HG02885 (cell line): ENCODE measurements around the gene AHNAK.
"Not testable (repeated sequence)": the region's sequence is repeated elsewhere in the genome, so short reads cannot be mapped to it uniquely, and the experiment has no call there.

Experiments
- ATAC-seq: cut with Tn5 transposase; IDR thresholded peaks from one replicate; pipeline ENCODE4 v1.9.1; 2021; ENCODE audit warnings: mild to moderate bottlenecking; ENCODE audit not compliant: unreplicated experiment, poor library complexity

Gene AHNAK

DNA sequence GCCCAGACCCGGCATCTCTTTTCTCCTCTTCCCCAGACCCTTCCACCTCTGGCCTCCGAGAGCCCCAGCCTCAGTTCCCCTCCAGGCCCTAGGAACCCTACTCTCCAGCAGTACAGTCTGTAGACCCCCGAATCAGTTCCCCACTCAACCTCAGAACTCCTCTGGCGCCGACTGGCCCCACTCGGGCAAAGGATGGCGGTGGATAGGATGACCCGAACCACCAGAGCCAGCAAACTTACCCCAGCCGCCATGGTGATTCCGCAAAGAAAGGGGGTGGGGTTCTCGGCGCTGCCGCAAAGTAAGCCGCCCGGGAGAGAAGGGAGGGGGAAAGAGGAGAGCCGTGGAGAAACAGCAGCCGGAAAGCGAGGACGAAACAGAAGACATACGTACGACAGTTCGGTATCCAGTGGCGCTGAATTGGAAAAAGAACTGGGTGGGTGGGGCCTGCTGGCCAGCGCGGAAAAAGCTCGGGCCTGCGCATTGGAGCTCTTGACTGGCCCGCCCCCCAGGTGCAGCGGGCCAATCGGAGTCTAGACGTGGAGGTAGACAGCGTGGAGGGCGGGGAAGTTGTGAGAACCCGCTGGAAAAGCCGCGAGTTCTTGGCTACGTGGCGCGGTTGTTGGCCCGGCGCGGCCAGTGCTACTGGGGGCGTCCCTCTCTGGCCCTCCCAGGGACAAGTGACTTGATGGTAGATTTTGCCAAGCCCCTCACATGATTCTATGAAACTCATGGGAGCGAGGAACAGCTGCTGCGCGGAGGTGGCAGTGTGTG is 27.2 kb upstream of the AHNAK start, which contains the start of gene EEF1G:
EEF1G (minus strand) TSS at position 300 of the 771 bp plus-strand sequence; CDS start at position 251, 49 bp downstream.
- peak; percentile 91 for ATAC-seq

DNA sequence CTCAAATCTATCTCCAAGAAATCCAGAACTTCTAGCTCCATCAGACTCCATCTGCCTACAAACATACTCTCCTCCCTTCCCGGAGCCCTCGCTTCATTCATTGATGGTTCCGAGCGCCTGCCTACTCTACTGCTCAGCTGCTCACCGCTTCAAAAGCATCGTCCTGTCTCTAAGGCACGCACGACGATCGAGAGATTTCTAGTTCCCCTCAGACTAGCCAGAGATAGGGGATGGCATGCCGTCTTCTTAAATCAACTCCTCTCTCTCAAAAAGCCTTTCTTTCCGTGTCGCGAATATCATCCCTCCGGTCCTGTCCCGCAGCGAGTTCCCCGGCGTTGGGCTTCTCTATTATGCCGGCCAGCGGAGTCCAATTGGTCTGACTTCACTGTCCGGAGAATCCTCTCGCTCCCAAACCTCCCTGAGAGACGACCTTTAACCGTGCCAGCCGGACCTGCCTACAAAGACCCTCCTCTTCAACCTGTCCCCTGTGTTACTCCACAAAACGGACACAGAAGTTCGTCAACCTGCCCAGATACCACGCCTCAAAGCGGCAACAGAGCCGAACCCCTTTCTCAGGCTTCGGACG is 26.5 kb upstream of the AHNAK start:
- ATAC-seq, result no peak

DNA sequence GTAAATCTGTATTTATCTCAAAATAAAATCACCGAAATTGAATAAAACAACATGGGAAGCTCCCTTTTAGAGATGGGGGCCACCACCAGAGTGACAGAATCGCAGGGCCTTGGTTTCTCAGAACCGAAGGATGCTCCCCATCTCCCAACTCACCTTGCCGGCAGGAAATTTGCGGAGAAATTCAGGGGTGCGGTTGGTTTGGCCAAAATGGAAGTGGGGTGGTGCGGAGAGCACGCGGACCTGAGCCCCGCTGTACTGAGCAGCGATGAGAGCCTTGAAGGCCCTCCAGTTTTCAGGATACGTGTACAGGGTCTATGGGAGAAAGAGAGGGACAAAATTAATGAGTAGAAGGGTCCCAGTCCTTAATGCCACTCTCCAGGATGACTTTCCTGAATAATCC is 25.8 kb upstream of the AHNAK start:
- no peak for ATAC-seq

DNA sequence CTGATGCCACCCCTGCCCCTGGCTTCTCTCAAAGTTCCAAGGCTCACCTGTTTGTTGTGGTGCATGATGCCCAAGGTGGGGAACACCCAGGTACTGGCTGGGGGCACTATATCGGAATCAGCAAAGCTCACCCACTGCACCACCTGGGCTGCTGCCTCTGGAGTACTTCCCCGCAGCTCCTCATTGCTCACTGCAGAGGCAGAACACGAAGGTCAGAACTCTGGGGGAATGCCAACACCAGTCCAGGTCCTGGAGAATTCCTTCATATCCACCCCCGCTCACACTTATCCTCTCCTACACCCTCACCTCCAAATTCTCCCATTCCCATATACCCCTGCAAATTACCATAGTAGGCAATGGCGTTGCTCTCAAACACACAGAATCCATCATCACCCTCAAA is 24.9 kb upstream of the AHNAK start:
- ATAC-seq, result not testable (repeated sequence)

DNA sequence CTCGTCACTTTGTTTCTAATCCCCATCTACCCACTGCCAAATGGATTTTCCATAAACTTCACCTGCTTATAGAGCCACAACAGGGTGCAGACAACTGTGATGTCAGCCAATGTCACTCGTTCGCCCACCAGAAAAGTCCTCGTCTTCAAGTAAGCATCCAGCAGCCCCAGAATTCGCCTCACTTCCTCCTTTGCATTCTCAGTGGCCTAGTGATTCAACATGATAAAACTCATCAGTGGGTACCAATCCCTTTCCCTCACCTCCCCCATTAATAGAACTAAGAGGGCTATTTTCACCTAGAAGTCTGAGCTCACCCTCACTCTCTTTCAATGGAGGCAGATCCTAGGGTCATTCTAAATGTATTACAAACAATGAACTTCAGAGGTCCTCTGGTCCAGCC is 24.3 kb upstream of the AHNAK start:
- not testable (repeated sequence) for ATAC-seq

DNA sequence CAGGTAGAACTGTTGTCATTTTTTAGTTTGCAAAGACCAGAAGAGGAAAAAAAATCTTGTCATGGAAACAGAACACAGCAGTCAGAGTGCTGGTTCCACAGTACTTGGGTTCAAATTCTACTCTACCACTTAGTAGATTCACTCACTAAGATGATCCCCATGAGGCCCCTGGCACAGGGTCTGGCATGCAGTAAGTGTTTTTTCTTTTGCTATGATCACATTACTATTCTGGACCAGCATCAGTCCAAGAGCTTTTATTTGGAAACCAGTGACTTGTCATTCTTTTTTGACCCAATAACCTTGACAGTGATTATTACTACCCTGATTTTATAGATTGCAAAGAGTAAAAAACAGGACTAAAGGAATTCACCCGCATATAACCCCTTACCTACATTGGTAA is 23.0 kb upstream of the AHNAK start:
- no peak for ATAC-seq

DNA sequence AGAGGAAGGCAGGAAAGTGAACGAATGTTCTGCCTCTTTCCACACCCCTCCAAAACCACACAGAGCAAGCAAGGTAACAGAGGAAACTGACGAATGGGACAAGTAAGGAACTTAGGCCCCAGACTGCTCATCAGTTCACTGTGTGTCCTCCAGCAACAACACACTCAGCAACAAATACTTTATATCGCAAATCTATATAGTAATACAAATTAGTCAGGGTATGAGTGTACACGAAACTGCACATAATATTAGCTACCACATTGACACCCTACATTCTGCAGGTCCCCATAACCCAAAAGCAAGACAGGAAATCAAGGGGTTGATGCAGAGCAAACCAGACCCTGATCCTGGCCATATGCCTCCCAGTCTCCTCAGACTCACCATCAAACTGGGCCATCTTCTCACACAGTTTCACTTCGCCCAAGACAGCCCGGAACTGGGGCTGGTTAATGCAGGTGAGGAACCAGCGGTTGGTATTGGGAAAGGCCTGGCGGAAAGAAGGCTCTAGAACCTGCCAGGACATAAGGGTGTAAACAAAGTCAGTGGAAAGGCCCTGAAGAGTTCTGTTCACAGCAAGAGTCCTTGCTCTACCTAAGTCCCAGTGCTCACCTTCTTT is 20.5 kb upstream of the AHNAK start:
- ATAC-seq, result no peak

DNA sequence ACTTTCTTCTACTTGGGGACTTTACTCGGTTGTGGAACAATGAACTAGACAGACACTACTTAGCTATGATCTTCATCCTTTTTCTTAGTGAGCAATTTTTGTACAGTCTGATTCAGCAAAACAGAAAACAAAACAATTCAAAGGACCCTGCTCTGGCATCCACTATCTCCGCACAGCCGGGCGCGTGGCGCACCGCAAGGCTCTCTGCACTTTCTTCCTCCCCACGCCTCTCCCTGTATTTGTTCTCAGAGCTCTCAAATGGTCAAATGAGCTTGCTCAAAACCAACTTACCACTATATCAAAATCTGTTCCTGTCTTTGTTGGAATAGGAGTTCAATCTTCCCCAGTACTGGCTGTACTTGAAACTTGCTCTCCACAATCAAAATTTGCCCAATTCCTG is 19.6 kb upstream of the AHNAK start:
- no peak for ATAC-seq

DNA sequence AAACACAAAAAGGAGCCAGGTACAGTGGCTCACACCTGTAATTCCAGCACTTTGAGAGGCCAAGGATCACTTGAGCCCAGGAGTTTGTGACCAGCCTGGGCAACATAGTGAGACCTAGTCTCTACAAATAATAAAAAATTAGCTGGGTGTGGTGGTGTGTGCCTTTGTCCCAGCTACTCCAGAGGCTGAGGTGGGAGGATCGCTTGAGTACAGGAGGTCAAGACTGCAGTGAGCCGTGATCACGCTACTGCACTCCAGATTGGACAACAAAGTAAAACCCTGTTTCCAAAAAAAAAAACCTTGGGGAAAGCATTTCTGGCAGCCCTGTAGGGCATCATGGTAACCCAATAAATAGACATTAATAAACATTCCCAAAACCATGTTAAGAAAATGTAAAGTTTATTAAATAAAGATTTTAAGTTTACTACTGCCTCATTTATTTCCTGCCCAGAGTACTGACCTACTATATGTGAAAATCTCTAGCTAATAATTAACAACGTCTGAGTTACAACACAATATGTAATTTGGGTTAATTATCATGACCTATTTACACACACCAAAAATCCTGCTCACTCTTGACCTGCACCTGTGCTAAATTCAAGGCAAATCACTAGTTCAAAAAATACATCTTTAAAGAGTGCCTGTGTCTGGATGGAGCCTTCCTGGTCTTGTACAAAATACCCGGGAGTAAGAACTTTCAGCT is 18.6 kb upstream of the AHNAK start:
- no peak for ATAC-seq

DNA sequence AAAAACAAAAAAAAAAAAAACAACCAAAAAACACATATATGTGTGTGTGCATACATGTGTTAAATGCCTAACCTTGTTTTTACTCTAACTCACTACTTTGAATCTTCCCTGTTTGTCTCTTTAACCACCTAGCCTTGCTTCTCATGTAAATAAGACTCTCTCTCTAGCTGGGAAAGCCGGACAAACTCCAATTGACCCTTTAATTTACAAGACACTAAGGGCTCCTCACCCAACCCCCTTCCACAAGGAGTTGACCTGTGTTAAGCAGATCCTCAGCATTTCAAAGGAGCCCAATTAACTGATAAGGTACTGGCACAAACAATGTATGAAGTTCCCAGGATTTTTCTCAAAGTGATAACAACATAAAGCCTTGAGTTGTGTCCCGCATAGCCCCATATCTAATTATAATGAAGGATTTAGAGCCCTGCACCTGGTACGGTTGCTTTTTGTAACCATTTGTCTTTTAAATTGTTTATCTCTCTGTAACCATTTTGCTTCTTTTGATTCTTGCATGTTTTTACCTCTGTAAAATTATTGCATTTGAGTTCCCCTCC is 15.1 kb upstream of the AHNAK start:
- not testable (repeated sequence) for ATAC-seq

DNA sequence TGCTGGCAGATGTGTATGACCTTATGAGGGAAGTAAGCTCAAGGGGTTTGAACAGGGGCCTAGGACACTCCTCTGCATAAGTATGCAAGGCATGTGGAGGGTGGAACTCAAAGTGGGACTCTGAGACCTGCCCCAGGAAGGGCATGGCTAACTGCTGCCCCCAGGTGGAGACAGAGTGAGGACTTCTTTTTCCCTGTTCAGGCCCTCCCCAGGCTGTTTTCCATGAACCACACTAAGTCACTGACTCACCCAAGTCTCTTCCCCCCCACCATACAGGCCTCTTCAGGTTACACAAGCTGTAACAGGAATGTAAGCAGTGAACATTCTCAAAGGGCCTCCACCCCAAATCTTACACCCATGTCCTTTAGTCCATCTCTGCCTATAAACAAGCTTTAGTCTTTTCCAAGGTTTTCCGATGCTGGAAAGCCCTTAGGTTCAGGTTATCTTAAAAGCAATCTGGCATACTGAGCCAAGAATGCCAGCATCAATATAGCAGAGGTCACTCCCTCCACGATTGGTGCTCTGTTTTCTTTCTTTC is 14.0 kb upstream of the AHNAK start:
- ATAC-seq, result no peak

DNA sequence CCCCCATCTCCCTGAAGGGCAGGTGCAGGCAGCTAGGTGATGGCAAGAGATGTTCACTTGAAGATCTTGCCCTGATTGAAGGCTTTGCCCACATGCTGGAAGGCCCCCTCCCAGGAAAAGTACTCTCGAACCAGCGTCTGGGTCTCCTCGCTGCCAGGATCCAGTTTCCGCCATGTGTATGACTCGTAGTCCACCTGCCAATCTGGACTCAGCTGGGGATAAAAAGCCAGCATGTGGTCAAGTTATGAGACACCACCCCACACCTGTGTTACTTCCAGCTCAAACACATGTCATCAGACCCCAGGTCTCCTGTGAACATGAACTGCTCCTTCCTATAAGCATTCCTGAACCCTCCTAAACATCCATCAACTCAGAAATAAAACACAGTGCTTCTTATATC is 13.0 kb upstream of the AHNAK start:
- not testable (repeated sequence) for ATAC-seq

DNA sequence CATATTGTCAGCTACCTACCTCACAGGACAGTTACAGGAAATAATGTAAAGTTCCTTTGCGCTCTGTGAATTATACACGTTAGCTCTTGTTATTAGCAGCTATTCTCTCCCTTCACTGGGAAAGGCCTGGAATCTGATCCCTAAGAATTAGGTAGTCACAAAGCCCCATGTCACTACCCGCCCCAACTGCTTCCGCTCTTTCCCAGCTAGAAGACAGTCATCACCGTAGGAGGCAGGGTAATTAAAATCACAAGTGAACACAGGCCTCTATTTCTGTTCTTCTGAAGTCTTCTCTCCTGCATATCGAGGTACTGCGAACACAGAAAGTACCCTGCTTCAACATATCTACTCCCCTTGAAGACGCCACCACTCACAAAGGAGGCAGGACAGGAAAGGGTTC is 12.6 kb upstream of the AHNAK start:
- no peak for ATAC-seq

DNA sequence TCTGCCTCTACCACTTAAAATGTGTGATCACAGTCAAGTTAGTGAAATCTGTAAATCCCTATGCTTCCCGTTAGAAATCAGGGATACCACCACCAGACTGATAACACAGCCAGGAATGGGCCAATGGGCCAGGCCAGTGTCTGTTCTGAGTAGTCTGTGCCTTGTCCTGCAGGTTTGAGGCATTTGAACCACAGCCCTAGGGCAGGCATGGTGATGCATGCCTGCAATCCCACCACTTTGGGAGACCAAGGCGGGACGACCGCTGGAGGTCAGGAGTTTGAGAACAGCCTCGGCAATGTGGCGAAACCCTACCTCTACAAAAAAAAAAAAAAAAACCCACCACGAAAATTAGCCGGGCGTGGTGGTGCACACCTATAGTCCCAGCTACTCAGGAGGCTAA is 12.1 kb upstream of the AHNAK start:
- ATAC-seq, result no peak

DNA sequence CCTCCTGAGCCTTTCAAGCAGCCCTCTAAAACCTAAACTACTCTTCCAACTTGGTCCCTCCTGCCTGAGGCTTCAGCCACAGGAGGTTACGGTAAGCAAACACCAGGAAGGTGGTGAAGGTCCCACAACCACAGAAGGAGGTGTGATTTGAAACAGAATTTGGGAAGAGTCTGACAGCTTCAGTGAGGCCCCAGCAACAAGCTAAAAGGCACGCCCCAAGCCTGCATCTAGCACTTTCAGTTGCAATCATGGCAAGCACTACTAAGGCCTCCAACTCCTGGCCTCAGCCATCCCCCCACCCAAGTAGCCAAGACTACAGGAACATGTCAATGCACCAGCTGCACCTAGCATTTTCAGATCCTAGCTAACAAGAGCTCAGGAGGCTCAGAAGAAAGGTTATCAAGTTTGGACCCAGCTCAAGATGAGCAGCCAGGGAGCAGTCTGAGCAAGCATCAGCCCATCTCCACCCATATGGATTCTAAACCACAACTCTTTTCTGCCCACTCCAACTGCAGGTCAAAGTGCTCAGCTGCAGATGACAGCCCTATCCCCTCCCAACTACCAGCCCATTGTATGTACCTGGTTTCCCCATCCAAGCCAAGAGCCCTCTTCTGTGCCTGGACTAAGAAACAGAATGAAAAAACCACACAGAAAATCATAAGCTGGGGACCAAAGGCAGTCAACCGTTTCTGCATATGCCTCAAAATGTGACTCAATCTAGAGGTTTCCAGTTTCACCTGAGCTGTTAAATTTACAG is 10.4 kb upstream of the AHNAK start:
- peak; percentile 23 for ATAC-seq

DNA sequence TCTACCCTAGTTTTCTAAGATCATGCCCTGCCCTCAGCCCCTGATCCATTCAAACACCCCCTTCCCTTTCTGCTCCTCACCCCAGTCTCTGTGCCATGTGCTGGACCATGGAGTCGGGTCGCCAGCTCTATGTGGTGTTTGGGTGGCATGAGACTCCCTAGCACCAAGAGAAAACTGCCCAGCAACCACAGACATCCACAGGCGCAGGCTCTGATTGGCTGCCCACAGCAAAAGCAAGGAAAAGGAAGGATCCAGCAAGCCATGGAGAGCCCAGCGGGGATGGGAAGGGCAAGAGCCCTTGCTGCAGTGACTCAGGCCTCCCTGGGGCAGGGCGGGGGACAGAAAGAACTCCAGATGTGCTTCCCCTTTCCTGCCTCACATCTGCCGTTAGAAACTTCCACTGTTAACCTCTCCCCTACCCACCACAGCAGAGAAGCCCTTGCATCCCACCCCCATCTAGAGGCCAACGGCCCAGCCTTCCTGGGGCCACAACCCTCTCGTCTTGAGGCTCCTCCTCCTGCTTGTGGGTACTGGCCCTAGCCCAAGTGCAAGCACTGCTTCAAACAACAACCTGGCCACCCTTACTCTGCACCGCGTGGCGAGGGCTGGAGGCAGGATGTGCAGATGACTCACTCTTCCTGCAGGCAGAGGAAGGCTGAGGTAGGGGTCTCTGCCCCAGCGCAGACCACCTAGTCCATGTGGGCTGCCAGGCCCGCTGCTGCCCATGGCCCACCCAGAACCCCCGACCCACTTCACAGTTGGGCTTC is 9.7 kb upstream of the AHNAK start:
- ATAC-seq, result peak; percentile 45

DNA sequence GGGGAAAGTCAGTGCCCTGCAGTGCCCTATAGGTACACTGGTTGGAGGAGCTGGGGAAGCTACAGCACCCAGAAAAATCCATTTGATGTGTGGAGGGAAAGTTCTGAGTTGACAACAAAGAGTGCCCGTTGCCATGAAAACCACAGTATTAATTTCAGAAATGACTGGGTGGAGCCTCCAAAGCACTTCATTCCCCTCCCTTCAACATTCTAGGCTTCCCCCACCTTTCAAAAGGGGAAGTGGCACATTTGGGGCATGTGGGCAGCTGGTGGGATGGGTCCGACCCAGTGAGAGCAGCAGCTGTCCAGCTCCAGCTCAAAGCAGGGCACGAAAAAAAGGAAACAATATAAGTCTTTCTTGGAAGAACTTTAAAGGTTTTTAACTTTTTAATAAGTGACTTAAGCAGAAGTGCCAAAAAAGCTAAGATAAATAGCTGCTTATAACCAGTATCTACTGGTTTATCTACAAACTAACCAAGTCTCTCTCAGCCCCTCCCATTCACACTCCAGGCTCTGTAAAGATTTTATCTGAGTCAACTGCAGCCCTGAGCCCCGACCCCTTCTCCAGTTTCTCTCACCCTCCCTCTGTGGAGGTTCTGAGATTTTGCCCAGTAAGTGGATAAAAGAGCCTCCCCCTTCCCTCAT is 9.0 kb upstream of the AHNAK start:
- peak; percentile 30 for ATAC-seq

DNA sequence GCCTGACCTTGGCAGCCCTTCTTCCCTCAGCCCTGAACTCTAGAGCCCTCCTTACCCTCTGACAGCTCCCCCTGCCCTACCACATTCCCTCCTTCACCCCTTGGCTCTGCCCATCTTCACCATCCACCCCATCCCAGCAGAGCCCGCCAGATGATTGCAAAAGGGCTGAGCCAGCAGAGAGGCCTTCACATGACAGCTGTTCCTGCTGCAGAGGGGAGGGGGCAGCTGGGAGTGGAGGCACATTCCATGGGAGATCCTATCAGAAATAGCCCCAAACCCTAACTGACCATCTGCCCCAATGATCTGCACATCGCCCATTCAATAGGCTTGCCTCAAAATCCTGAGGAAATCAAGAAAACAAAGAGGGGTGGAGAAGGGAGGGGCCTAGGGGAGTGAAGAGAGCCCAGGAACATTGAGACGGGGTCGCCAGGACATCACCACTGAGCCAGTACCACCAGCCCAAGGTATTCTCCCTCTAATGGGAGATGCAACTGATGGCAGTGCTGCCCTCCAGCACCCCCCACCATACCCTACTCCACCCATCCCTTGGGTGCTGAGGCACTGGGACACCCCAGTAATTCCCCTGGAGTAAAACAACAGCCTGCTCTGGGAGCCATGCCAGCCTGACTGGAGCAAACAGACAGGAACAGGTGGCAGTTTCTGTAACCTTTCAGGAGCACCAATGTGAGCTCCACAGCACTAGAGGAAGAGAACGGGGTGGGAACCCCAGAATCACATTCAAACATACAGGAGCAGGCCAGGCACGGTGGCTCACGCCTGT is 8.0 kb upstream of the AHNAK start:
- no peak for ATAC-seq
